K562 (cell line): ENCODE measurements around the gene USP32. TPM values are rescaled to one million over a fixed set of nuclear protein-coding genes. Genes with fewer than 3 reads are reported as not detected.

ENCODE experiments used
- ATAC-seq: fragments of 200-7000 bp; cut with Tn5 transposase; 3 replicates; pipeline ENCODE4 v1.9.1; 2020; ENCODE audit warnings: moderate library complexity
- BruUV-seq: library from RNA; stranded (reverse); fragments of 400-500 nt; replicated peaks from 2 replicates; lab custom pipeline; 2021; lab: Mats Ljungman, UMichigan
- CTCF ChIA-PET: fragments of 300-600 bp; formaldehyde crosslinking; extraction: SDS; loops from one replicate; lab custom pipeline; 2021; ENCODE audit warnings: low intra/inter-chr PET ratio; lab: Yijun Ruan, JAX
- POLR2A ChIA-PET: fragments of 300-600, 350-650 bp; sonication (Branson Sonifier 250); formaldehyde crosslinking; extraction: SDS; loops from one replicate; lab custom pipeline; 2021; ENCODE audit warnings: antibody characterized with exemption, inconsistent platforms; lab: Yijun Ruan, JAX
- DNase-seq, 4 experiments: peaks; one replicate each; pipeline versions ENCODE4 v3.0.0 to v3.0.0-alpha.2; 2011 to 2018; ENCODE audit warnings: low spot score in 3 of 4, mixed read lengths in 3 of 4; ENCODE audit errors: extremely low read depth in 1 of 4
- FAIRE-seq: peaks from 2 replicates; lab custom pipeline; 2011; peaks lifted over from hg19 to GRCh38; lab: Jason Lieb, UNC
- H2AFZ ChIP-seq: 2 replicates; pipeline ENCODE4 v1.6.0; 2011; ENCODE audit warnings: low read depth, low read length, control low read depth, inconsistent platforms
- H3K27ac ChIP-seq: fragments of 200-600 bp; 3 replicates; pipeline ENCODE4 v1.8.0; 2011; ENCODE audit warnings: low read depth, mild to moderate bottlenecking, control low read depth, inconsistent platforms, low read length, moderate library complexity, mixed read lengths; ENCODE audit errors: extremely low read depth
- H3K27me3 ChIP-seq, 2 experiments: fragments of 300-600 bp in 1 of 2; 2 replicates in 1 of 2; 3 replicates in 1 of 2; pipeline versions ENCODE4 v1.6.0 to v1.8.0; 2011; ENCODE audit warnings: inconsistent platforms in 2 of 2, low read length in 2 of 2, mild to moderate bottlenecking in 1 of 2, mixed read lengths in 1 of 2, moderate library complexity in 1 of 2; ENCODE audit not compliant: control insufficient read depth in 2 of 2, insufficient read depth in 2 of 2
- H3K36me3 ChIP-seq: fragments of 300-600 bp; 3 replicates; pipeline ENCODE4 v1.8.0; 2011; ENCODE audit warnings: mild to moderate bottlenecking, low read length, inconsistent platforms; ENCODE audit not compliant: control insufficient read depth, insufficient read depth
- H3K4me1 ChIP-seq, 2 experiments: fragments of 200-600 bp in 1 of 2; replicated peaks in 1 of 2; 2 replicates in 1 of 2; 3 replicates in 1 of 2; pipeline versions ENCODE4 v1.5.1 to v1.8.0; 2011; ENCODE audit warnings: inconsistent platforms in 2 of 2, low read length in 2 of 2, mild to moderate bottlenecking in 1 of 2, mixed read lengths in 1 of 2, moderate library complexity in 1 of 2; ENCODE audit not compliant: control insufficient read depth in 2 of 2, insufficient read depth in 2 of 2
- H3K4me2 ChIP-seq: 2 replicates; pipeline ENCODE4 v1.6.1; 2011; ENCODE audit warnings: low read length, control low read depth, inconsistent platforms, mixed read lengths; ENCODE audit not compliant: insufficient read depth
- H3K4me3 ChIP-seq: fragments of 200-600 bp; sonication (generic), shearing (Covaris generic); 2 replicates; pipeline ENCODE4 v1.5.1; 2016; ENCODE audit warnings: control low read depth, inconsistent platforms
- H3K79me2 ChIP-seq: fragments of 200-600 bp; 3 replicates; pipeline ENCODE4 v1.8.0; 2011; ENCODE audit warnings: low read length, inconsistent platforms; ENCODE audit not compliant: control insufficient read depth, insufficient read depth
- H3K9ac ChIP-seq, 2 experiments: 2 replicates each; pipeline versions ENCODE4 v1.6.0 to v1.6.1; 2011; ENCODE audit warnings: low read depth in 2 of 2, low read length in 2 of 2, control low read depth in 1 of 2, inconsistent platforms in 1 of 2, mild to moderate bottlenecking in 1 of 2, mixed read lengths in 1 of 2; ENCODE audit not compliant: insufficient read depth in 1 of 2
- H3K9me1 ChIP-seq: one replicate; pipeline ENCODE4 v1.6.0; 2011; ENCODE audit warnings: inconsistent platforms, mild to moderate bottlenecking, low read length, moderate library complexity; ENCODE audit not compliant: control insufficient read depth, insufficient read depth
- H3K9me3 ChIP-seq: replicated peaks from 2 replicates; pipeline ENCODE4 v1.5.1; 2011; ENCODE audit warnings: low read depth, low read length, inconsistent platforms; ENCODE audit not compliant: control insufficient read depth, insufficient read depth
- H4K20me1 ChIP-seq: replicated peaks from 2 replicates; pipeline ENCODE4 v1.6.1; 2011; ENCODE audit warnings: low read length, inconsistent platforms, mixed read lengths; ENCODE audit not compliant: control insufficient read depth, insufficient read depth
- CHD2 ChIP-seq: IDR thresholded peaks from 2 replicates; pipeline ENCODE4 v1.6.1; 2011; ENCODE audit warnings: low read depth, low read length
- HNRNPLL ChIP-seq: fragments of 200-400 bp; formaldehyde crosslinking; IDR thresholded peaks from 2 replicates; pipeline ENCODE4 v1.6.1; 2017; ENCODE audit warnings: low read length, low read depth, mild to moderate bottlenecking; ENCODE audit not compliant: poor library complexity, severe bottlenecking
- MBD2 ChIP-seq: sonication (generic); IDR thresholded peaks from 2 replicates; pipeline ENCODE4 v1.6.1; 2016; ENCODE audit warnings: low read depth, borderline replicate concordance
- MEF2D ChIP-seq: conservative IDR thresholded peaks from 2 replicates; pipeline ENCODE4 v1.6.1; 2016; ENCODE audit warnings: low read depth, missing genetic modification characterization, missing compliant biosample characterization
- TCFL5 ChIP-seq: fragments of 250-450 bp; sonication (Bioruptor Pico); conservative IDR thresholded peaks from 2 replicates; pipeline ENCODE4 v1.6.1; 2021; ENCODE audit warnings: mild to moderate bottlenecking, moderate library complexity, matching md5 sums
- TFAM ChIP-seq: fragments of 250-450 bp; sonication (Bioruptor Pico); conservative IDR thresholded peaks from 2 replicates; pipeline ENCODE4 v1.5.0; 2021; ENCODE audit warnings: mild to moderate bottlenecking, moderate library complexity
- ZNF583 ChIP-seq: fragments of 250-450 bp; sonication (Bioruptor Pico); IDR thresholded peaks from 2 replicates; pipeline ENCODE4 v1.4.0; 2020
- ZNF76 ChIP-seq: fragments of 250-450 bp; sonication (Bioruptor Pico); IDR thresholded peaks from 2 replicates; pipeline ENCODE4 v1.4.0; 2020; ENCODE audit warnings: mild to moderate bottlenecking, moderate library complexity, borderline replicate concordance
- ZNF780A ChIP-seq: fragments of 250-450 bp; sonication (Bioruptor Pico); IDR thresholded peaks from 2 replicates; pipeline ENCODE4 v1.5.0; 2021; ENCODE audit warnings: mild to moderate bottlenecking
- WGBS: fragments of 100-300 bp; shearing (Covaris generic); methylation state at CpG from one replicate; pipeline ENCODE4 v1.1.6; 2016; ENCODE audit warnings: low coverage, mixed read lengths; ENCODE audit not compliant: insufficient coverage; ENCODE audit errors: missing lambda C conversion rate; 5-methylcytosine and 5-hydroxymethylcytosine counted together
- in situ Hi-C: fragments of 300-500 bp; cut with MboI; formaldehyde crosslinking; loops from 4 replicates; pipeline ENCODE4 v1.15.0; 2018; ENCODE audit warnings: inconsistent platforms, mixed read lengths
- intact Hi-C: fragments of 100-400 bp; cut with micrococcal nuclease; formaldehyde crosslinking; loops from 2 replicates; pipeline ENCODE4 v1.14.2; 2022
- polyA plus RNA-seq, 8 experiments: library from polyadenylated mRNA; depleted of rRNA in 4 of 8; stranded (reverse) in 5 of 8; unstranded in 3 of 8; fragments of >200 nt; fragmentation: Nextera tagmentation in 2 of 8; fragmentation: Illumina TruSeq in 1 of 8; extraction: Ambion mirVana in 2 of 8; extraction: Trizol in 1 of 8; gene quantifications; 2 replicates each; pipeline versions ENCODE4 v1.2.1 to v1.2.3, GENCODE V29; 2011 to 2014; ENCODE audit warnings: inconsistent platforms in 1 of 8, missing spikeins in 1 of 8
- total RNA-seq, 7 experiments: library from RNA; depleted of rRNA in 6 of 7; stranded (reverse); fragments of >200 nt in 6 of 7; fragmentation: Illumina TruSeq in 2 of 7; extraction: Trizol in 2 of 7; gene quantifications; 2 replicates each; pipeline versions ENCODE4 v1.2.1 to v1.2.3, GENCODE V29; 2011 to 2021; ENCODE audit warnings: low replicate concordance in 1 of 7
- TF ChIP-seq, protein P1 (sequence below), 3 experiments: IDR thresholded peaks in 2 of 3; conservative IDR thresholded peaks in 1 of 3; 2 replicates each; pipeline ENCODE4 v1.5.1; 2011 to 2012; ENCODE audit warnings: low read length in 3 of 3, mild to moderate bottlenecking in 3 of 3, control low read depth in 2 of 3, improper control_type of control experiment in 1 of 3, inconsistent platforms in 1 of 3, low read depth in 1 of 3, mixed read lengths in 1 of 3, moderate library complexity in 1 of 3; ENCODE audit not compliant: insufficient read depth in 2 of 3
- TF ChIP-seq, protein P2 (sequence below): fragments of 150-350 bp; IDR thresholded peaks from 2 replicates; pipeline ENCODE4 v1.6.1; 2014; ENCODE audit warnings: low read depth, mild to moderate bottlenecking, low read length, borderline replicate concordance
- TF ChIP-seq, protein P3 (sequence below): fragments of 200-800 bp; sonication (Bioruptor generic); IDR thresholded peaks from 2 replicates; pipeline ENCODE4 v1.6.1; 2016; ENCODE audit warnings: missing genetic modification characterization, missing compliant biosample characterization

Gene USP32
- total and polyA plus RNA-seq, 9 of the 15 experiments (the other 6 are each of a cell fraction or from before 2014, with no cell fraction given): 18.0 to 69.3 (median 47.1) TPM

DNA sequence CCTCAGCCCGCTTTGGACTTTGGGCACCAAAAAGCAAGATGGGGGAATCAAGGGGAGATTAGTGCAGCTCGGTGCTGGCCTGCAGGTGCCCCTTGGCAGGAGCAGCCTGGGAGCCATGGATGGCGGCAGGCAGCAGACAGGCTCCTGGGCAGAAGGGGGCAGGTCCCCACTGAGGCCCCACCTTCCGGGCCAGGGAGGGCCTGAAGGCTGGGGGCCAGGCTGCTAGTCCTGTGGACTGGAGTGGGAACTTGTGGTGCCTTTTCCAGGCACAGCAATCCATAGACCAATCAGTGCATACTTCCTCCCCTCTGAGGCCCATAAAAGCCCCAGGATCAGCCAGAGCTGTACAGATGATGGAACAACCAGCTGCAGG lies 64.0 kb downstream of the USP32 start:
- H3K9me3 ChIP-seq: no peaks in the 10 kb centered on the region
- no peak overlapping the region for H3K27ac ChIP-seq
- 95% methylated on average over 4 of the region's 4 CpGs for WGBS
- ATAC-seq: no peak
- ChIA-PET POLR2A (interaction anchor here (0.6 to 1.4 kb wide), 4 partner anchors 9 to 185 kb away, joined by 3 to 9 read pairs (median 4); no protein-coding TSS in a partner anchor), CTCF (interaction anchor here (0.6 kb wide), 1 partner anchor 122 kb away, joined by 5 read pairs; no protein-coding TSS in a partner anchor)
- FAIRE-seq: no peak
- no peaks in the 10 kb centered on the region for H4K20me1 ChIP-seq
- H3K36me3 ChIP-seq: peaks cover 7% of the 10 kb centered on the region; the same call in 2 of the 3 replicates
- H3K9me1 ChIP-seq: no peaks in the 10 kb centered on the region
- H3K79me2 ChIP-seq: peaks cover 43% of the 10 kb centered on the region
- H3K27me3 ChIP-seq: no peaks in the 10 kb centered on the region
- H3K4me2 ChIP-seq: no peak overlapping the region
- H3K4me1 ChIP-seq: peaks cover 0 to 15% of the 10 kb centered on the region in 2 experiments; a peak in 1 of 5 replicates
- no peak overlapping the region for H3K4me3 ChIP-seq
- H2AFZ ChIP-seq: no peak overlapping the region
- in situ Hi-C loops (no loop called here), intact Hi-C loops (no loop called here)
- BruUV-seq: no TSS peak
- no peak overlapping the region; a peak in 1 of 4 replicates for H3K9ac ChIP-seq
- no peak for DNase-seq
- no peak for TF ChIP-seq MBD2
- TF ChIP-seq TFAM (CRISPR knock-in tag): no peak
- TF ChIP-seq ZNF583: no peak
- TF ChIP-seq, protein P1, sequence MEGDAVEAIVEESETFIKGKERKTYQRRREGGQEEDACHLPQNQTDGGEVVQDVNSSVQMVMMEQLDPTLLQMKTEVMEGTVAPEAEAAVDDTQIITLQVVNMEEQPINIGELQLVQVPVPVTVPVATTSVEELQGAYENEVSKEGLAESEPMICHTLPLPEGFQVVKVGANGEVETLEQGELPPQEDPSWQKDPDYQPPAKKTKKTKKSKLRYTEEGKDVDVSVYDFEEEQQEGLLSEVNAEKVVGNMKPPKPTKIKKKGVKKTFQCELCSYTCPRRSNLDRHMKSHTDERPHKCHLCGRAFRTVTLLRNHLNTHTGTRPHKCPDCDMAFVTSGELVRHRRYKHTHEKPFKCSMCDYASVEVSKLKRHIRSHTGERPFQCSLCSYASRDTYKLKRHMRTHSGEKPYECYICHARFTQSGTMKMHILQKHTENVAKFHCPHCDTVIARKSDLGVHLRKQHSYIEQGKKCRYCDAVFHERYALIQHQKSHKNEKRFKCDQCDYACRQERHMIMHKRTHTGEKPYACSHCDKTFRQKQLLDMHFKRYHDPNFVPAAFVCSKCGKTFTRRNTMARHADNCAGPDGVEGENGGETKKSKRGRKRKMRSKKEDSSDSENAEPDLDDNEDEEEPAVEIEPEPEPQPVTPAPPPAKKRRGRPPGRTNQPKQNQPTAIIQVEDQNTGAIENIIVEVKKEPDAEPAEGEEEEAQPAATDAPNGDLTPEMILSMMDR (IDR thresholded peaks at IDR 0.05 in 2 of 3, conservative IDR thresholded peaks at IDR 0.05 in 1 of 3; ENCODE audit: insufficient read depth in 2 of 3, low read depth in 1 of 3, low read length in 3 of 3): no peak
- TF ChIP-seq ZNF76: no peak
- TF ChIP-seq TCFL5 (CRISPR knock-in tag): no peak
- TF ChIP-seq, protein P2, sequence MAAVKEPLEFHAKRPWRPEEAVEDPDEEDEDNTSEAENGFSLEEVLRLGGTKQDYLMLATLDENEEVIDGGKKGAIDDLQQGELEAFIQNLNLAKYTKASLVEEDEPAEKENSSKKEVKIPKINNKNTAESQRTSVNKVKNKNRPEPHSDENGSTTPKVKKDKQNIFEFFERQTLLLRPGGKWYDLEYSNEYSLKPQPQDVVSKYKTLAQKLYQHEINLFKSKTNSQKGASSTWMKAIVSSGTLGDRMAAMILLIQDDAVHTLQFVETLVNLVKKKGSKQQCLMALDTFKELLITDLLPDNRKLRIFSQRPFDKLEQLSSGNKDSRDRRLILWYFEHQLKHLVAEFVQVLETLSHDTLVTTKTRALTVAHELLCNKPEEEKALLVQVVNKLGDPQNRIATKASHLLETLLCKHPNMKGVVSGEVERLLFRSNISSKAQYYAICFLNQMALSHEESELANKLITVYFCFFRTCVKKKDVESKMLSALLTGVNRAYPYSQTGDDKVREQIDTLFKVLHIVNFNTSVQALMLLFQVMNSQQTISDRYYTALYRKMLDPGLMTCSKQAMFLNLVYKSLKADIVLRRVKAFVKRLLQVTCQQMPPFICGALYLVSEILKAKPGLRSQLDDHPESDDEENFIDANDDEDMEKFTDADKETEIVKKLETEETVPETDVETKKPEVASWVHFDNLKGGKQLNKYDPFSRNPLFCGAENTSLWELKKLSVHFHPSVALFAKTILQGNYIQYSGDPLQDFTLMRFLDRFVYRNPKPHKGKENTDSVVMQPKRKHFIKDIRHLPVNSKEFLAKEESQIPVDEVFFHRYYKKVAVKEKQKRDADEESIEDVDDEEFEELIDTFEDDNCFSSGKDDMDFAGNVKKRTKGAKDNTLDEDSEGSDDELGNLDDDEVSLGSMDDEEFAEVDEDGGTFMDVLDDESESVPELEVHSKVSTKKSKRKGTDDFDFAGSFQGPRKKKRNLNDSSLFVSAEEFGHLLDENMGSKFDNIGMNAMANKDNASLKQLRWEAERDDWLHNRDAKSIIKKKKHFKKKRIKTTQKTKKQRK: no peak
- TF ChIP-seq CHD2: no peak
- TF ChIP-seq HNRNPLL: no peak
- no peak for TF ChIP-seq ZNF780A (CRISPR knock-in tag)
- no peak for TF ChIP-seq MEF2D (tag)
- TF ChIP-seq, protein P3, sequence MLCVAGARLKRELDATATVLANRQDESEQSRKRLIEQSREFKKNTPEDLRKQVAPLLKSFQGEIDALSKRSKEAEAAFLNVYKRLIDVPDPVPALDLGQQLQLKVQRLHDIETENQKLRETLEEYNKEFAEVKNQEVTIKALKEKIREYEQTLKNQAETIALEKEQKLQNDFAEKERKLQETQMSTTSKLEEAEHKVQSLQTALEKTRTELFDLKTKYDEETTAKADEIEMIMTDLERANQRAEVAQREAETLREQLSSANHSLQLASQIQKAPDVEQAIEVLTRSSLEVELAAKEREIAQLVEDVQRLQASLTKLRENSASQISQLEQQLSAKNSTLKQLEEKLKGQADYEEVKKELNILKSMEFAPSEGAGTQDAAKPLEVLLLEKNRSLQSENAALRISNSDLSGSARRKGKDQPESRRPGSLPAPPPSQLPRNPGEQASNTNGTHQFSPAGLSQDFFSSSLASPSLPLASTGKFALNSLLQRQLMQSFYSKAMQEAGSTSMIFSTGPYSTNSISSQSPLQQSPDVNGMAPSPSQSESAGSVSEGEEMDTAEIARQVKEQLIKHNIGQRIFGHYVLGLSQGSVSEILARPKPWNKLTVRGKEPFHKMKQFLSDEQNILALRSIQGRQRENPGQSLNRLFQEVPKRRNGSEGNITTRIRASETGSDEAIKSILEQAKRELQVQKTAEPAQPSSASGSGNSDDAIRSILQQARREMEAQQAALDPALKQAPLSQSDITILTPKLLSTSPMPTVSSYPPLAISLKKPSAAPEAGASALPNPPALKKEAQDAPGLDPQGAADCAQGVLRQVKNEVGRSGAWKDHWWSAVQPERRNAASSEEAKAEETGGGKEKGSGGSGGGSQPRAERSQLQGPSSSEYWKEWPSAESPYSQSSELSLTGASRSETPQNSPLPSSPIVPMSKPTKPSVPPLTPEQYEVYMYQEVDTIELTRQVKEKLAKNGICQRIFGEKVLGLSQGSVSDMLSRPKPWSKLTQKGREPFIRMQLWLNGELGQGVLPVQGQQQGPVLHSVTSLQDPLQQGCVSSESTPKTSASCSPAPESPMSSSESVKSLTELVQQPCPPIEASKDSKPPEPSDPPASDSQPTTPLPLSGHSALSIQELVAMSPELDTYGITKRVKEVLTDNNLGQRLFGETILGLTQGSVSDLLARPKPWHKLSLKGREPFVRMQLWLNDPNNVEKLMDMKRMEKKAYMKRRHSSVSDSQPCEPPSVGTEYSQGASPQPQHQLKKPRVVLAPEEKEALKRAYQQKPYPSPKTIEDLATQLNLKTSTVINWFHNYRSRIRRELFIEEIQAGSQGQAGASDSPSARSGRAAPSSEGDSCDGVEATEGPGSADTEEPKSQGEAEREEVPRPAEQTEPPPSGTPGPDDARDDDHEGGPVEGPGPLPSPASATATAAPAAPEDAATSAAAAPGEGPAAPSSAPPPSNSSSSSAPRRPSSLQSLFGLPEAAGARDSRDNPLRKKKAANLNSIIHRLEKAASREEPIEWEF: no peak
